ENCODE measurements around the gene MMP14.

Gene MMP14

GRCh38 chr14:22864979-22865378 is 28.6 kb downstream of the MMP14 start:
- no peak for DNase-seq

GRCh38 chr14:22865424-22866405 is 29.3 kb downstream of the MMP14 start:
- no peak for DNase-seq

- no peak for DNase-seq
Observed at GRCh38 chr14:22866874-22867273, 30.5 kb downstream of the MMP14 start.

GRCh38 chr14:22870811-22871223 is 34.4 kb downstream of the MMP14 start:
- no peak for DNase-seq

GRCh38 chr14:22871224-22872032 is 35.0 kb downstream of the MMP14 start, which contains the start of gene LRP10:
Gene LRP10 (plus strand): TSS chr14:22871740. CDS start chr14:22872304, 564 bp downstream.
- DNase-seq: peak; percentile 100

- DNase-seq: peak; percentile 99
Observed at GRCh38 chr14:22872033-22872832, 35.8 kb downstream of the MMP14 start.

- no peak for DNase-seq
Observed at GRCh38 chr14:22872833-22873520, 36.6 kb downstream of the MMP14 start.

GRCh38 chr14:22875003-22875747 is 38.8 kb downstream of the MMP14 start:
- no peak for DNase-seq

- no peak for DNase-seq
Observed at GRCh38 chr14:22875748-22876319, 39.4 kb downstream of the MMP14 start.

GRCh38 chr14:22877000-22877501 is 40.7 kb downstream of the MMP14 start:
- DNase-seq: no peak

GRCh38 chr14:22878271-22879246 is 42.2 kb downstream of the MMP14 start:
- DNase-seq: no peak

- DNase-seq: no peak
Observed at GRCh38 chr14:22882064-22882463, 45.7 kb downstream of the MMP14 start.

- peak; percentile 99 for DNase-seq
Observed at GRCh38 chr14:22882529-22883172, 46.3 kb downstream of the MMP14 start.

GRCh38 chr14:22883173-22883976 is 47.0 kb downstream of the MMP14 start, which contains the start of gene REM2:
Gene REM2 (plus strand): TSS chr14:22883222. CDS start chr14:22883288, 66 bp downstream.
- peak; percentile 65 for DNase-seq

- no peak for DNase-seq
Observed at GRCh38 chr14:22884076-22884737, 47.8 kb downstream of the MMP14 start.

GRCh38 chr14:22884738-22885523 is 48.5 kb downstream of the MMP14 start:
- DNase-seq: no peak
